Endothelial cell of umbilical vein (primary cell): Measurements from ENCODE around the gene PHF24. TPM values are rescaled to one million over a fixed set of nuclear protein-coding genes. Genes with fewer than 3 reads are reported as not detected.

Source experiments
- BruUV-seq: library from RNA; stranded (reverse); fragments of 400-500 nt; replicated peaks from 2 replicates; lab custom pipeline; 2021; lab: Mats Ljungman, UMichigan
- CTCF ChIA-PET: fragments of 300-600, 350-600 bp; sonication (Branson Sonifier 250); formaldehyde crosslinking; loops from one replicate; lab custom pipeline; 2021; ENCODE audit warnings: antibody characterized with exemption, inconsistent platforms; lab: Charles Lee
- POLR2A ChIA-PET: fragments of 300-600, 350-600 bp; sonication (Branson Sonifier 250); formaldehyde crosslinking; loops from one replicate; lab custom pipeline; 2021; ENCODE audit warnings: antibody characterized with exemption, inconsistent platforms; lab: Charles Lee
- DNase-seq: peaks from one replicate; pipeline ENCODE4 v3.0.0-alpha.2; 2011; ENCODE audit warnings: low read depth, low spot score
- FAIRE-seq: peaks from 2 replicates; lab custom pipeline; 2011; peaks lifted over from hg19 to GRCh38; lab: Jason Lieb, UNC
- H2AFZ ChIP-seq: 2 replicates; pipeline ENCODE4 v1.6.0; 2012; ENCODE audit warnings: low read depth, low read length, control low read depth, inconsistent platforms
- H3K27ac ChIP-seq: 2 replicates; pipeline ENCODE4 v1.5.1; 2011; ENCODE audit warnings: low read depth, mild to moderate bottlenecking, control low read depth, low read length, moderate library complexity; ENCODE audit not compliant: insufficient read depth
- H3K27me3 ChIP-seq, 2 experiments: 2 replicates each; pipeline versions ENCODE4 v1.6.0 to v1.6.1; 2011; ENCODE audit warnings: low read length in 2 of 2, mixed read lengths in 1 of 2; ENCODE audit not compliant: control insufficient read depth in 2 of 2, insufficient read depth in 2 of 2
- H3K36me3 ChIP-seq, 2 experiments: 2 replicates in 1 of 2; 3 replicates in 1 of 2; pipeline ENCODE4 v1.5.1; 2011; ENCODE audit warnings: low read length in 2 of 2, mild to moderate bottlenecking in 1 of 2, moderate library complexity in 1 of 2; ENCODE audit not compliant: control insufficient read depth in 2 of 2, insufficient read depth in 2 of 2; ENCODE audit errors: extremely low read depth in 1 of 2
- H3K4me1 ChIP-seq: 3 replicates; pipeline ENCODE4 v1.5.1; 2011; ENCODE audit warnings: mild to moderate bottlenecking, low read length; ENCODE audit not compliant: control insufficient read depth, insufficient read depth; ENCODE audit errors: extremely low read depth
- H3K4me2 ChIP-seq: 2 replicates; pipeline ENCODE4 v1.6.1; 2011; ENCODE audit warnings: low read length, control low read depth, mixed read lengths; ENCODE audit not compliant: insufficient read depth
- H3K4me3 ChIP-seq, 3 experiments: fragments of 200-600 bp in 1 of 3; sonication (generic), shearing (Covaris generic) in 1 of 3; replicated peaks in 1 of 3; 2 replicates each; pipeline ENCODE4 v1.5.1; 2011 to 2016; ENCODE audit warnings: control low read depth in 3 of 3, low read length in 3 of 3, mild to moderate bottlenecking in 2 of 3, inconsistent platforms in 1 of 3, low read depth in 1 of 3, moderate library complexity in 1 of 3; ENCODE audit not compliant: insufficient read depth in 1 of 3
- H3K79me2 ChIP-seq: 2 replicates; pipeline ENCODE4 v1.6.0; 2012; ENCODE audit warnings: low read length, inconsistent platforms; ENCODE audit not compliant: control insufficient read depth, insufficient read depth
- H3K9ac ChIP-seq: replicated peaks from 2 replicates; pipeline ENCODE3; 2011; ENCODE audit warnings: low read length, control low read depth; ENCODE audit not compliant: insufficient read depth; ENCODE audit errors: extremely low read depth
- H3K9me1 ChIP-seq: replicated peaks from 3 replicates; pipeline ENCODE4 v1.6.0; 2011; ENCODE audit warnings: mild to moderate bottlenecking, low read length; ENCODE audit not compliant: control insufficient read depth, insufficient read depth; ENCODE audit errors: extremely low read depth
- H3K9me3 ChIP-seq: replicated peaks from 2 replicates; pipeline ENCODE4 v1.5.1; 2012; ENCODE audit warnings: low read length, inconsistent platforms; ENCODE audit not compliant: control insufficient read depth, insufficient read depth
- H4K20me1 ChIP-seq: replicated peaks from 2 replicates; pipeline ENCODE3; 2011; ENCODE audit warnings: mild to moderate bottlenecking, low read length; ENCODE audit not compliant: control insufficient read depth, insufficient read depth; ENCODE audit errors: extremely low read depth
- CTCF ChIP-seq, 2 donors: IDR thresholded peaks; 1 replicate in 1 of 2; 2 replicates in 1 of 2; pipeline ENCODE4 v1.5.1; 2011; ENCODE audit warnings: low read length in 2 of 2, mild to moderate bottlenecking in 2 of 2, moderate library complexity in 2 of 2, control low read depth in 1 of 2, inconsistent platforms in 1 of 2, low read depth in 1 of 2; ENCODE audit not compliant: insufficient read depth in 1 of 2; ENCODE audit errors: extremely low read depth in 1 of 2
- EZH2 ChIP-seq: IDR thresholded peaks from 2 replicates; pipeline ENCODE4 v1.6.1; 2012; ENCODE audit warnings: borderline replicate concordance, low read depth, mild to moderate bottlenecking, moderate library complexity, low read length, inconsistent platforms; ENCODE audit not compliant: severe bottlenecking
- FOS ChIP-seq: IDR thresholded peaks from 2 replicates; pipeline ENCODE4 v1.6.1; 2011; ENCODE audit warnings: mild to moderate bottlenecking, low read length, moderate library complexity, borderline replicate concordance; ENCODE audit not compliant: insufficient read depth
- GATA2 ChIP-seq: IDR thresholded peaks from 2 replicates; pipeline ENCODE4 v1.7.0; 2011; ENCODE audit warnings: low read depth, mild to moderate bottlenecking, moderate library complexity, mixed read lengths, low read length; ENCODE audit not compliant: insufficient read length, insufficient read depth
- JUN ChIP-seq: IDR thresholded peaks from 2 replicates; pipeline ENCODE4 v1.6.1; 2011; ENCODE audit warnings: borderline replicate concordance, low read depth; ENCODE audit not compliant: insufficient read length, insufficient read depth
- MYC ChIP-seq: IDR thresholded peaks from one replicate; pipeline ENCODE4 v1.6.1; 2011; ENCODE audit warnings: mild to moderate bottlenecking, low read depth, low read length
- POLR2A ChIP-seq: IDR thresholded peaks from 2 replicates; pipeline ENCODE4 v1.6.1; 2012; ENCODE audit warnings: low read depth, mild to moderate bottlenecking, control low read depth, low read length
- POLR2AphosphoS5 ChIP-seq: IDR thresholded peaks from 2 replicates; pipeline ENCODE4 v1.6.1; 2012; ENCODE audit warnings: low read depth, mild to moderate bottlenecking, control low read depth, low read length, moderate library complexity; ENCODE audit not compliant: insufficient read depth
- dilution Hi-C: fragments of 300-500 bp; cut with MboI; formaldehyde crosslinking; loops from one replicate; pipeline ENCODE4 v1.15.0; 2019; ENCODE audit warnings: low sequenced_read_pairs; ENCODE audit not compliant: extremely low pct_ligation_motif_present
- intact Hi-C: fragments of 100-400 bp; cut with micrococcal nuclease; formaldehyde crosslinking; loops from one replicate; pipeline ENCODE4 v1.10.0; 2022
- polyA plus RNA-seq, 4 experiments: library from polyadenylated mRNA; depleted of rRNA in 3 of 4; stranded (reverse) in 3 of 4; unstranded in 1 of 4; fragments of >200 nt; gene quantifications; 2 replicates each; pipeline versions ENCODE4 v1.2.1 to v1.2.3, GENCODE V29; 2011 to 2012; ENCODE audit warnings: missing spikeins in 1 of 4
- total RNA-seq: library from RNA; stranded (reverse); gene quantifications from 2 replicates; pipeline ENCODE4 v1.2.3, GENCODE V29; 2021
- TF ChIP-seq, protein P1 (sequence below): IDR thresholded peaks from 2 replicates; pipeline ENCODE4 v1.6.1; 2011; ENCODE audit not compliant: insufficient read depth, insufficient read length

PHF24 gene
- total and polyA plus RNA-seq, 2 donors (not counting 3 experiments of a cell fraction or from before 2014, with no cell fraction given), result not detected

- Histone ChIP-seq H2AFZ (peak overlapping the region; percentile 50), H3K9me3 (no peaks in the 10 kb centered on the region), H3K27me3 (no peaks in the 10 kb centered on the region), H3K79me2 (no peaks in the 10 kb centered on the region), H3K9me1 (no peaks in the 10 kb centered on the region), H4K20me1 (no peaks in the 10 kb centered on the region), H3K4me2 (peak overlapping the region; percentile 49), H3K27ac (peak overlapping the region; percentile 79), H3K4me3 (peak overlapping the region; percentile 46 to 88 (median 60)), H3K4me1 (peaks cover 43% of the 10 kb centered on the region), H3K36me3 (no peaks in the 10 kb centered on the region), H3K9ac (peak overlapping the region; percentile 92)
- peak; percentile 69 for DNase-seq
- no TSS peak for BruUV-seq
- FAIRE-seq, result peak; percentile 44
- TF ChIP-seq, protein P1, sequence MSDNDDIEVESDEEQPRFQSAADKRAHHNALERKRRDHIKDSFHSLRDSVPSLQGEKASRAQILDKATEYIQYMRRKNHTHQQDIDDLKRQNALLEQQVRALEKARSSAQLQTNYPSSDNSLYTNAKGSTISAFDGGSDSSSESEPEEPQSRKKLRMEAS, result no peak
- TF ChIP-seq JUN, result no peak
- TF ChIP-seq GATA2, result no peak
- no peak for TF ChIP-seq CTCF (IDR thresholded peaks at IDR 0.05; ENCODE audit: extremely low read depth in 1 of 2, insufficient read depth in 1 of 2, low read depth in 1 of 2, low read length in 2 of 2)
- no peak for TF ChIP-seq POLR2A
- no peak for TF ChIP-seq MYC
- no peak for TF ChIP-seq EZH2
- TF ChIP-seq FOS, result no peak
- no peak for TF ChIP-seq POLR2AphosphoS5
- ChIA-PET POLR2A (interaction anchor here (0.6 to 0.7 kb wide), 2 partner anchors 50 to 68 kb away, joined by 4 to 6 read pairs; no protein-coding TSS in a partner anchor), CTCF (interaction anchor here (0.6 to 3.9 kb wide), 3 partner anchors 61 to 939 kb away, joined by 3 to 19 read pairs (median 10); no protein-coding TSS in a partner anchor)
- intact Hi-C loops (loop anchor here (1.0 to 10.0 kb wide), 4 partner anchors 81 to 315 kb away; no protein-coding TSS in a partner anchor), dilution Hi-C loops (no loop called here)
Measured at GRCh38 chr9:34989946-34990635, 32.0 kb downstream of the PHF24 start.
